ENCODE data around the gene DCTN5.

Gene DCTN5

DNA sequence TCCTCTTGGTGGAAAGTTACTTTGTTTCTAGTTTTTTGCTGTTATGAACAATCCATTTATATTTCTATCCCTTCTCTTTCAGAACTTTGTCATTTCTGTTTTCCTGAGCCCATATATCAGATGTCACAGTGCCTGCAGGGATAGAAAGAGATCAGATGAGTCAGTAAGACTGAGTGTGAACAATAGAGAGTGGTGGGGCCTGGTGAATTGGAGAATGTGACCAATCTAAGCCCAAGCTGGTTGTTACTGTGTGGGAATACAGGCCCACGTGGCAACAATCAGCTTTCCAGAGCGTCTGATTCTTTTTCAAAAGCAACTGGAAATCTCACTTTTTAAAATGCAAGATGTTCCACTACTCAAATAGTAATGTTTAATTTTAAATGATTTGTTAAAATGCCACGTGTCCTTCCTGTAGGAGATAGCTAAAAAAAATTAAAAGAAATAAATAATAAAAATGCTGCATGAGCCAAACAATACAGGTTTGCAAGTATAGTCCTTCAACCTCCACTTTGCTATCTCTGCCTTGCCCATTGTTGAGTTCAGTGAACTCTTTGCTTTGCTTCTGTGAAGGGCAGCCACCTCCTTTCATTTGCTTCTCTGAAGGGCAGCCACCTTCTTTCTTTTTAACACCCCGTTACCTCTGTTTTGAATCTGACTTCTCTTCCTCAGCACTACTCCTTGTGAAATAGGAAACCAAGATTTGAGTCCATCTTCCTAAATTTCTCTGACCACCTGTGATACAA lies 9.6 kb downstream of the DCTN5 start:
- no peak overlapping the region for H3K27ac ChIP-seq
- H3K4me3 ChIP-seq = no peak overlapping the region

DNA sequence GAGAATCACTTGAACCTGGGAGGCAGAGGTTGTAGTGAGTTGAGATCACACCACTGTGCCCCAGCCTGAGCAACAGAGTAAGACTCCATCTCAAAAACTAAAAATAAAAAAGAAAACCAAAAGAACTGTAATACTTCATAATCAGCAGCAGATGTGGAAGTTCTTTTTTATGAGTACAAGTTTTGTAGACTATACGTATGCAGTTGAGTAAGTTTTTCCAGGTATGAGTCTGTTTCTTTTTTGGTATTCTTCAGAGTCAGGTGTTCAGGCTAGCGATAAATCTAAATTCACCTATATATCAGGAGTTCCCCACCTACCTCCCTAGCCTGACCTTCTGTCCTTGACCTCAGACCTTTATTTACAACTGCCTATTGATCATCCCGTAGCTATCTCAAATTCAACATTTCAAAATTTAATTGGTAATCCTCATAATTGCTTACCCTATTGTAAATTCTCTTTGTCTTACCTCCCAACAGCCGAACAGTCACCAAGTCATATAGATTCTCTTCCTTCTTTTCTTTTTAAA lies 10.7 kb downstream of the DCTN5 start:
- Histone ChIP-seq H3K4me3 (no peak overlapping the region), H3K27ac (no peak overlapping the region)

DNA sequence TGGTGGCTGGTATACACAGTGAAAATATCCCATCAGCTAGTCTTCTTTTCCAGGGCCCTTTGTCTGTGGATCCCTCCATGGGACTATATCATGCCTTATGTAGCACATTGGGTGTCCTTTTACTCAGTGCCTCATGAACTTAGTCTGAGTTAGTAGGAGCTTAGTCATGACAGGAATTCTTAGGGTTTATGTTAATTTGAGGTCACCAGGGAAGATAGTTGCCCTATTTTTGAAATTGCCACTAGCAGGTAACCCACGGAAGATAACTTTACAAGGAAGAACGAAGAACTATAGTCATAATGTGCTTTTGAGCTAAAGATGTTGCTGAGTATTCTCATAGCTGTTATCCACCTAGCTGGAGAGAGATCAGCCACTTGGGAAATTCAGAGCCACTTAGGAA lies 22.7 kb downstream of the DCTN5 start:
- Histone ChIP-seq H3K27ac (no peak overlapping the region), H3K4me3 (no peak overlapping the region)

DNA sequence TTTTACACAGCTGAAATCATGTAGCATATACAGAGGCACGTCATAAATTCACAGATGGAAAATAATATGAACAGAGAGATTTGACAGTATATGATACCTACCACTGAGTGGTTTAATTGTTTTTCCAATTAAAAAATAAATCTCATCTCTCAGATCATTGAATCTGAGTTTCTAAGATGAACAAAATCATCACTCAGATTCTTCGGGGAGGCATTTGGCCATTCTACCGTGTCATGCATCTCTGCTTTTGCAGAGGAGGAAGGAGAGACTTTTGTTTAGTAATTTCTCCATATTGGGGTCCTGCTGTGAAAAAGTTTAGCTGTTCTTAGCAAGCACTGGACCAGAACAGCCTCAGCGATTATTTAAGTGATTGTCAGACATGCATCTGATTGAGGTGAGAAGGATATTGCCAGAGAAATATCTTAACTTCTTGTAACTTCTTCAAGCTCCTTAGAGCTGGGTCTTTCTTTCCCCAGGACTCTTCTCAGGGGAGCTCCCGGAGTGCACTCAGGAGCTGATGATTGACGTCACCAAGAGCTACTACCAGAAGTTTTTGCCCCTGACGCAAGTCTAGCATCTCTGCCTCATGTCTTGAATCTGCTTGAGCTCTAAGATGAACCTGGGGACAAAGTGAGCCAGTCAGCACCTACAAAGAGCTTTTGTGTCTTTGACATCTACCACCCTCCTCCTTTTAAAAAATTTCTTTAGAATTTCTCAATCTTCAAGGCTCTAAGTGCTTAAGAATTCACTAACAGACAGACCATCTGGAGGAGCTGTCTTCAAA lies 25.5 kb downstream of the DCTN5 start:
- Histone ChIP-seq H3K27ac (no peak overlapping the region), H3K4me3 (no peak overlapping the region)

DNA sequence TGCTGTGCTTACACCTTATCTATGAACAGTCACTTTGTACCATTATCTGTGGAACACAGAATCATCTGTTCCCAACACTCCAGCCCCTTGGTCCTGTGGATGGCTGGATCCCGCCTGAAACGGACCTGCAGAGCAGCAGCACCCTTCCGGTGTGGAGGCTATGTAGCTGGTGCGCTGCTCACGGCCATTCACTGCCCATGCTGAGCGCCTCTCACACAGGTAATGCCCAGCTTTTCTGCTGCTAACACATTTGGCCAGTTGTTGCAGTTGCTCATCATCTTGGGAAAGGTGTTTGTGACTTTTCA lies 26.0 kb downstream of the DCTN5 start:
- Histone ChIP-seq H3K4me3 (no peak overlapping the region), H3K27ac (no peak overlapping the region)

DNA sequence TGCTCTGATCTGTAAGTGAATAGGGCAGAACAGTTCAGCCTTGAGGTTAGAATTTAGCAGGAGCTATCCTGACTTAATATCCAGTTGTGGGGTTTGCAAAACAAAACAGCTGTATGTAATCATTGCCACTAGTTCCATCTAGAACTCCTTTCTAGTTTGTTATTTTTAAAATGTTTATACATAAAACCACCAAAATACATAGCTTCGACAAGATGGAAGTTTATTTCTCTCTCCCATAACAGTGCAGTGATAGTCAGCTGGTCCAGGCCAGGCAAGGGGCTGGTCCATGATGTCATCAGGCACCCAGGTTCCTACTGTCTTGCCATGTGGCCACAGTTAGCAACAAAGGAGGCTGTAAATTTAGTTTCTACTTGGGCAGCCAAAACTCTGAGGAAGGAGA lies 27.0 kb downstream of the DCTN5 start:
- Histone ChIP-seq H3K4me3 (no peak overlapping the region), H3K27ac (no peak overlapping the region)

DNA sequence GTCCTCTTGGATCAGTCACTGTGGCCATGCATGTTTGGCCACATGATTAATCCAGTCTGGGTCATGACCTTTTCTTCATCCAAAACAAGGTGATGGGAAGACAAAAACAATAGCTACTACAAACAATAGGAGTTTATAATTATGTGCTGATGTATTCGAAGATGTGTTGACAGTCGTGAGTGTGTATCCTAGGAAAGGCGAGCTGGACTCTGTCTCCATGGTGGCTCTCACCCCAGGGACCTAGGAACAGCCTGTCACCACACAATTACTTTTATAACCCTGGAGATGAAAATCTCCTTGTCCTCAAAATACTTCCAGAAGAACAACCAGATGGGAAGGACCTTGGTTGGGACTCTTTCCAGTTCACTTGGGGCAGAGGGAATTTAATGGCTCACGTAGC lies 27.6 kb downstream of the DCTN5 start:
- Histone ChIP-seq H3K27ac (peak overlapping the region in 2 of 21 experiments; percentile 5 to 32), H3K4me3 (no peak overlapping the region)

DNA sequence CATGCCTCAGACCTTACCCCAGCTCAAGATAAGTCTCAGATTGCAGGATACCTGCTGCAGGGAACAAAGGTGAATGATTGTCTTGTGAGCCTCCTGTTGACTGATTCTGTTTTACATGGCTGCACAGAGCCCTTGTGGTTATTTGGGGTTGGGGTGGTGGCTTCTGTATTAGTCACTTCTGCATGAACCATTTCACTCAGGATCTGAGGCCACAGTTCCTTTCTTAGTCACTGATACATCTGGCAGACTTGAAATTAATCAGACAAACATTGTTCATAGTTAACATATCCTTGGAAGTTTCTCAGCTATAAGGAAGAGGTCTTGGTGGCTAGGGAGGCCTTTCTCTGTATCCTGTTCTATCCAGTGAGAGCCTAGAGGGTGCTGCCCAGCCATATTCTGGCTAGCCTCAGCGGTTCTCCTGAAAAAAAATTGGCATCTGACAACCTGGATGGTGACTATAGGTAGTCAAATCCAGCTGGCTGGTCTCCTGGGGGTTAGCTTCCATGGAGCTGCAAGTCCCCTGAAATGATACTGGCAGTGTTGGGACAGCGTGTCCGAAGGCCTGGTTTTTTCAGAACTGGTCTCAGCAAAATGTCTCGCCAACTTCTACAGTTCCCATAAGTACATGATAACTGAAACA lies 29.0 kb downstream of the DCTN5 start:
- no peak overlapping the region for H3K4me3 ChIP-seq
- H3K27ac ChIP-seq = peak overlapping the region in 4 of 21 experiments; percentile 21 to 60 (median 47)

DNA sequence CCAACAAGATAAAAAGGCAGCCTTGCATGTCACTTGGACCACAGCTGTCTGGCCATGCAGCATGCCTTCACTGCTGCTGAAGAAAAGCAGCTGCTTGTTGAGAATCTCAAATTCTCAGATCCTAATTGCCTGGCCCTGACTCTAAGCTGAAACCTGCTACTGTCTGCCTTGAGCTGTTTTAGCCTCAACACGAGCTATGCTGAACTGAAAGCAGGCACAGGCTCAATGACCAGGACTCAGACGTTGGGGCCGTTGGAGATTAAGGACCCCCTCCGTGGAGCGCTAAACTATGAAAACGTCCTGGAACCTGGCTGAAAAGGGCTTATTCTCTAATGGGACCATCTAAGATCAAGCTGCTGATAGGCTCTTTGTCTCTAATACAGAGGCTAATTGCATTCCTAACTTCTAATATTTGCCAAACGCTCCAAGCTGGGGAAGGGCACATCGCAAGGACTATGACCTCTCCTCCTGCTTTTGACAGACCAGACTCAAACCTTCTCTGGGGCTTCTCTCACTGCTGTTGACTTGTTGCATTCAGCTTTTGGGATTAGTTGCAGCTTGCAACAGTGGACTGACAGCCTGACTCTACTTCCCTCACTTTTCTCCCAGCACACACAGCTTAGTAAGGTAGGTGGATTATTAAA lies 32.8 kb downstream of the DCTN5 start:
- Histone ChIP-seq H3K4me3 (no peak overlapping the region), H3K27ac (no peak overlapping the region)

DNA sequence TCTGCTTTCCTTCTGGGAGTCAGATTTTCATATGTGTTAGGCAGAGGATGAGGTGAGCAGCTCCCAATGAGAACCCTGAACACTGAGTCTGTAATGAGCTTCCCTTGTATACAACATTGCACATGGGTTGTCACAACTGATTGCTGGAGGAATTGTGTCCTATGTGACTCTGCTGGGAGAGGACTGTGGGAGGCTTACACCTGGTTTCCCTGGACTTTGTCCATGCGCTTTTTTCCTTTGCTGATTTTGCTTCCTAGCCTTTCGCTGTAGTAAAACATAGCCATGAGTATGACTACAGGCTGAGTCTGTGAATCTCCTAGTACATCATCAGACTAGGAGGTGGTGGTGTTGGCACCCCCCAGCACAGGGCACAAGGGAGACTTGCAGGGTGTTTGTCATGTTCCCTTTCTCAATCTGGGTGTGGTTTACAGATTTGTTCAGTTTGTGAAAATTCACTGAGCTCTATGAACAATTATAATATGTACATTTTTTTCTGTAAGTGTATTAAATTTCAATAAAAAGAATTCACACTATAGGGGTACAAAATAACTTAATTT lies 35.7 kb downstream of the DCTN5 start:
- H3K4me3 ChIP-seq = no peak overlapping the region
- no peak overlapping the region for H3K27ac ChIP-seq

DNA sequence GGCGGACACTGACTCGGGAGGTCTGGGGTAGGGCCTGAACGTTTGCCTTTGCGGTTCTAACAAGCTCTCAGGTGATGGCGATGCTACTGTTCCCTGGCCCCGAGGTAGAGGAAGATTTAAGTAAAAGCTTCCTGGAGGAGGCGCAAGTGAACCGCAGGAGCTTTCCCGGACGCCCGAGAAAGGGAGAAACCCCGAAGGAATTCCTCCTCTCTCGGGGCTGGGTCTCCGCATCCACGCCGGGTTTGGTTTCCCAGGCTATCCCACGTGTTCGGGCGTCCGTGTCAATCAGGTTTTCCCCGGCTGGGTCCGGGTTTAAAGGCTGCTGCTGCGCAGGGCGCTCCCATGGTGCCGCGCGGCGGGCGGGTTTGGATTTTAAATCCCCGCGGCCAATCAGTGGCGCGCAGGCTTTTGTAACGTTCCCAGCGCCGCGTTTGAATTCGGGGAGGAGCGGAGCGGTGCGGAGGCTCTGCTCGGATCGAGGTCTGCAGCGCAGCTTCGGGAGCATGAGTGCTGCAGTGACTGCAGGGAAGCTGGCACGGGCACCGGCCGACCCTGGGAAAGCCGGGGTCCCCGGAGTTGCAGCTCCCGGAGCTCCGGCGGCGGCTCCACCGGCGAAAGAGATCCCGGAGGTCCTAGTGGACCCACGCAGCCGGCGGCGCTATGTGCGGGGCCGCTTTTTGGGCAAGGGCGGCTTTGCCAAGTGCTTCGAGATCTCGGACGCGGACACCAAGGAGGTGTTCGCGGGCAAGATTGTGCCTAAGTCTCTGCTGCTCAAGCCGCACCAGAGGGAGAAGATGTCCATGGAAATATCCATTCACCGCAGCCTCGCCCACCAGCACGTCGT lies 37.4 kb downstream of the DCTN5 start, which contains the start of gene PLK1:
Gene PLK1, plus strand, starts transcription at position 460 of the 844 bp plus-strand sequence. Its CDS starts 44 bp downstream, at position 504.
- Histone ChIP-seq H3K27ac (peak within 1 kb of the TSS in 4 of 21 experiments; percentile 5 to 41 (median 33)), H3K4me3 (peak within 1 kb of the TSS; percentile 34 to 55 (median 46))

DNA sequence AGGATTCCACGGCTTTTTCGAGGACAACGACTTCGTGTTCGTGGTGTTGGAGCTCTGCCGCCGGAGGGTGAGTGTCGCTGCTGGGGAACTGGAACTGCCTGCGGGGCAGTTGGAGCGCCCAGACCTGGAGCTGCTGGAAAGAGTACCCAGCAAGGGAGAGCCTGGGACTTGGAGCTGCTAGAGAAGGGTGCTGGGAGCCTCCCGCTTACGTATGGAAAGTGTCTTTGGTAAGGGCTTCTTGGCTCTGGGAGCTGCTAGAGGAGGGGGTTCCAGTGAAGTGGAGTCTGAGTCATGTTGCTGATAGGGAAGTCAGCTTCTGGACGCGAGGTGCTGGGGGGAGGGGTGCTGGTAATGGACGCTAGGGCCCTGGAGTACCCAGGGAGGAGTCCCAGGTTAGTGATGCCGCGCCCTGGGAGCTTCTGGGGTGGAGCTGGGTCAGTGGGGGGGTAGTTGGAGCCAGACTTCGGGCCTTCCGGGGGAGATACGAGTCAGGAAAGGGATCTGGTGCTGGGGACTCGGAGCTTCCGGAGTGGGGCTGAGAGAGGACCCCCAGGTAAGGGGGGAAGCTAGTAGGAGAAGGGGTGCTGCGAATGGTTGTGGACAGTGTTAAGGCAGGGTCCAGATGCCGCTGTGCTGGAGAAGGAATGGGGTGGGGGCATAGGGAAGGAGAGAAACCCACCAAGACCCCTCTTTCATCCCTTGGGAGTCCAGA lies 38.2 kb downstream of the DCTN5 start:
- peak overlapping the region in 3 of 21 experiments; percentile 5 to 41 (median 31) for H3K27ac ChIP-seq

DNA sequence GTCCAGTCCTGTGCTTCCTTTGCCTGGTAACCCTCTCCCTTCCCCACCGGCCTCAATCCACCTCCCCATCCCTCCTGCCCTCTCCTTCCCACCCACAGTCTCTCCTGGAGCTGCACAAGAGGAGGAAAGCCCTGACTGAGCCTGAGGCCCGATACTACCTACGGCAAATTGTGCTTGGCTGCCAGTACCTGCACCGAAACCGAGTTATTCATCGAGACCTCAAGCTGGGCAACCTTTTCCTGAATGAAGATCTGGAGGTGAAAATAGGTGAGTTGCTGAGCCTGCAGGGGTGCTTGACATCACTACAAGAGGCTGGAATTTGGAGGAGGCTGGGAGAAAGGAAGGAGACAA lies 38.7 kb downstream of the DCTN5 start:
- Histone ChIP-seq H3K4me3 (peak overlapping the region in 6 of 7 experiments; percentile 34 to 55 (median 46)), H3K27ac (no peak overlapping the region)

More for the DNA sequence above, 38.2 kb downstream of the DCTN5 start:
- peak overlapping the region; percentile 34 to 55 (median 46) for H3K4me3 ChIP-seq

DNA sequence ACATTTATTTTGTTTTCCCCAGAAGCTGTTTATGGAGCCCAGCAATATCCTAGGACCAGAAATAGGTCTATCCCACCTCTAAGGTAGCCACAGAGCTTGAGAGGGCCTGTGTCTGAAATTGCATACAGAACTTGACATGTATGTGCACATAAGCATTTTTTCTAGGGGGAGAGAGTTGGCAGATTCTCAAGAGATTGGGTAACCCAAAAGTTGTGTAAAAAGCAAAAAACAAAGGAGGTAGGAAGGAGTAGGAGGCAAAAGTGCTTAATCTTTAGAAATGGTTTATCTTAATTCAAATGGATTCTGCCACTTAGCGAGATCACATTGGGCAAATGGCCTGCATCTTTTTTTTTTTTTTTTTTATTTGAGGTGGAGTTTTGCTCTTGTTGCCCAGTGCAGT lies 40.9 kb downstream of the DCTN5 start:
- Histone ChIP-seq H3K4me3 (no peak overlapping the region), H3K27ac (no peak overlapping the region)

DNA sequence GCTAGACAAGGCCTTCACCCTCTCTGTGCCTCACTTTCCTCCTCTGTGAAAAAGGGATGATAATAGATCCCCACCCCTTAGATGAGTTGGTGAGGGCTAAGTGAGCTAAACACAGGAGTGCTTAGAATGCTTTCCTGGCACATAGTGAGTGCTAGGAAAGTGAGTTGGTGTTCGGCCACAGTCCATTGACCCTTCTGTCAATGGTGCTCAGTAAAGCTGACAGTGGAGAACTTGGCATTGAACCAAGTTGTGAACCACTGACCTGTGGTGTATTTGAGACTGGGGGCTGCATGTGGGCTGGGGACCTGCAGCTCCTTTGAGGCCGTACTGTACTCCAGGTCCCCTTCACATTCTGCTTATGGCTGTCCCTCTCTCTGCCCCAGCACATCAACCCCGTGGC lies 42.2 kb downstream of the DCTN5 start:
- H3K27ac ChIP-seq = no peak overlapping the region
- no peak overlapping the region for H3K4me3 ChIP-seq

DNA sequence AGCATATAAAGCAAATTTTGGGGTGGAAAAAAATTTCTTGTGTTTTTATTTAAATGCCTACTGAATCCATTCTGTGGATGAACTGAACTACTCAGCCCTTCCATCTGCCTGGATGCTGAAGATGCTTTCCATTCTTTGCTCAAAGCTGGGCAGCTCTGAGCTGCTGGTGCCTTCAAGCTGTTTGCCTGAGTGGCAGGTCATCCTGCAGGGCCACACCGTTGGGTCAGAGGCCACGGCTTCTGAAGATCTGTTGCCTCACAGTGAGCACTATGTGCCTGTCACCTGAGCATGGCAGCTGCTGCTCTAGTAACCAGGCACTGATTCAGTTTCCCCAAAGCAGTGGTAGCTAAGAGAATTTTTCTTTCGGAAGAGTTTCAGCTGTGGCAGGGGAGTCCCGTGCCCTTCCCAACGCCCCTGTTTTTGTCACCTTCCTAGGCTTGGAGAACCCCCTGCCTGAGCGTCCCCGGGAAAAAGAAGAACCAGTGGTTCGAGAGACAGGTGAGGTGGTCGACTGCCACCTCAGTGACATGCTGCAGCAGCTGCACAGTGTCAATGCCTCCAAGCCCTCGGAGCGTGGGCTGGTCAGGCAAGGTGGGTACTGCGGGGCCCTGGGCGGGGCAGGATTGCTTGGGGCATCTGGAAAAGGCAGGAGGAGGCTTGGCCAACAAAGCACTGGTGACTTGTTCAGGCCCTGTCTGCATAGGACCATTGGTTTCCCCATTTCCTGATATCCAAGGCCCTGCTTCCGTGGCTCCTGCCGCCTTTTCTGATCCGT lies 46.0 kb downstream of the DCTN5 start:
- Histone ChIP-seq H3K4me3 (no peak overlapping the region), H3K27ac (no peak overlapping the region)

DNA sequence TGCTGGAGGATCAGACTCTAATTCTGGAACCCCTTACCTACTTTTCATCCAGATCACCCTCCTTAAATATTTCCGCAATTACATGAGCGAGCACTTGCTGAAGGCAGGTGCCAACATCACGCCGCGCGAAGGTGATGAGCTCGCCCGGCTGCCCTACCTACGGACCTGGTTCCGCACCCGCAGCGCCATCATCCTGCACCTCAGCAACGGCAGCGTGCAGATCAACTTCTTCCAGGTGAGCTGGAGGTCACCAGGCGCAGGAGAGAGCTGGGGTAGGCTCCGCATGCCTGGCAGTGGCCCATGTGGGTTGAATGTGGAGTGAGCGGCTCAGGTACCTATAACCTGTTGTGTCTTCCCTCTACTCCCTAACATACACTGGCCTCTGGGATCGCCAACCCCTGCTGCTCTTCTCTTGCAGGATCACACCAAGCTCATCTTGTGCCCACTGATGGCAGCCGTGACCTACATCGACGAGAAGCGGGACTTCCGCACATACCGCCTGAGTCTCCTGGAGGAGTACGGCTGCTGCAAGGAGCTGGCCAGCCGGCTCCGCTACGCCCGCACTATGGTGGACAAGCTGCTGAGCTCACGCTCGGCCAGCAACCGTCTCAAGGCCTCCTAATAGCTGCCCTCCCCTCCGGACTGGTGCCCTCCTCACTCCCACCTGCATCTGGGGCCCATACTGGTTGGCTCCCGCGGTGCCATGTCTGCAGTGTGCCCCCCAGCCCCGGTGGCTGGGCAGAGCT lies 48.3 kb downstream of the DCTN5 start:
- H3K4me3 ChIP-seq = no peak overlapping the region
- no peak overlapping the region for H3K27ac ChIP-seq

All from skin epidermis (tissue), 12 donors.